Keratinocyte (primary cell): ENCODE data around the gene PTPN6.

ENCODE experiments used
- EZH2 ChIP-seq: IDR thresholded peaks from one replicate; pipeline ENCODE4 v1.6.1; 2012; ENCODE audit warnings: inconsistent platforms, mild to moderate bottlenecking, low read length, moderate library complexity
- TF ChIP-seq, protein P1 (sequence below), 3 experiments: IDR thresholded peaks in 1 of 3; conservative IDR thresholded peaks in 1 of 3; optimal IDR thresholded peaks in 1 of 3; 2 replicates in 2 of 3; 3 replicates in 1 of 3; pipeline versions ENCODE3 to v1.5.1; 2011; ENCODE audit warnings: low read length in 3 of 3, mild to moderate bottlenecking in 3 of 3, moderate library complexity in 2 of 3, control low read depth in 1 of 3, inconsistent platforms in 1 of 3; ENCODE audit not compliant: insufficient read depth in 2 of 3; ENCODE audit errors: extremely low read depth in 1 of 3

- TF ChIP-seq EZH2, result no peak
- TF ChIP-seq, protein P1, sequence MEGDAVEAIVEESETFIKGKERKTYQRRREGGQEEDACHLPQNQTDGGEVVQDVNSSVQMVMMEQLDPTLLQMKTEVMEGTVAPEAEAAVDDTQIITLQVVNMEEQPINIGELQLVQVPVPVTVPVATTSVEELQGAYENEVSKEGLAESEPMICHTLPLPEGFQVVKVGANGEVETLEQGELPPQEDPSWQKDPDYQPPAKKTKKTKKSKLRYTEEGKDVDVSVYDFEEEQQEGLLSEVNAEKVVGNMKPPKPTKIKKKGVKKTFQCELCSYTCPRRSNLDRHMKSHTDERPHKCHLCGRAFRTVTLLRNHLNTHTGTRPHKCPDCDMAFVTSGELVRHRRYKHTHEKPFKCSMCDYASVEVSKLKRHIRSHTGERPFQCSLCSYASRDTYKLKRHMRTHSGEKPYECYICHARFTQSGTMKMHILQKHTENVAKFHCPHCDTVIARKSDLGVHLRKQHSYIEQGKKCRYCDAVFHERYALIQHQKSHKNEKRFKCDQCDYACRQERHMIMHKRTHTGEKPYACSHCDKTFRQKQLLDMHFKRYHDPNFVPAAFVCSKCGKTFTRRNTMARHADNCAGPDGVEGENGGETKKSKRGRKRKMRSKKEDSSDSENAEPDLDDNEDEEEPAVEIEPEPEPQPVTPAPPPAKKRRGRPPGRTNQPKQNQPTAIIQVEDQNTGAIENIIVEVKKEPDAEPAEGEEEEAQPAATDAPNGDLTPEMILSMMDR (optimal IDR thresholded peaks at IDR 0.05 in 1 of 3, IDR thresholded peaks at IDR 0.05 in 1 of 3, conservative IDR thresholded peaks at IDR 0.05 in 1 of 3; ENCODE audit: extremely low read depth in 1 of 3, insufficient read depth in 2 of 3, low read length in 3 of 3), result no peak
These were observed 9.9 kb upstream of the PTPN6 start for GRCh38 chr12:6941267-6941666.
